NOMO-1 treated with dmso at 0.1 percent for 144 hours (cell line): Measurements from ENCODE around the gene PLA2G3.
"Not testable (repeated sequence)": the region's sequence is repeated elsewhere in the genome, so short reads cannot be mapped to it uniquely, and the experiment has no call there.

Experiments
- DNase-seq: peaks from one replicate; lab custom pipeline; 2025; ENCODE audit not compliant: unreplicated experiment; lab: John Stamatoyannopoulos, UW

Gene PLA2G3

DNA sequence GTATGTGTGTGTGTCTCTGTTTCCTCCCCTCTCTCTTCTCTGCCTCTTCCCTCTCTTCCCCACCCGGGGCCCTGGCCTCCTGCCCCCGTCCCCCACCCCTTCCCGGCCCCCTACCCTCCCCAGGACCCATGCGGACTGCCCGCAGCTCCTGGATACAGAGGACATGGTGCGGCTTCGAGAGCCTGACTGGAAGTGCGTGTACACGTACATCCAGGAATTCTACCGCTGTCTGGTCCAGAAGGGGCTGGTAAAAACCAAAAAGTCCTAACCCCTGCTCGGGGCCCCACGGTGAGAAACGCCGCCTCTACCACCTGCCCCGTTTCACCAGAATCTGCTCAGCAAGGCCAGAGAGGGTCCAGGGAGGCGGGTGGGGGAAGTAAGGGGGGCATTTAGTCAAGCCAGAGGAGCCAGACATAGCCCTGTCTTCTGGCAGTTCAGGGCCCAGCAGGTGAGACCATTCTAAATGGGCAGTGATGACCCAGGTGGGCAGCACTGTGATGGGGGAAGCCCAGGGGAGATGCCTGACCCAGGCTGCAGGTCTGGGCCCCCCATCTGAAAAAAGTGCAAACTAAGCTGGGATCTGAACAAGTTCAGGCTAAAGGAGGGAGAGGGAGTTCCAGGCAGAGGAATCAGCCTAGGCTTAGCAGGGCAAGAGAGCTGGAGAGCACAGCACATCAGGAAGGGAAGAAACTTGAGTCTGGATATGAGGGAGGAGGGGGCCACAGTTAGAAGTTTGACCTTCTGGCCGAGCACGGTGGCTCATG, 39.4 kb downstream of the PLA2G3 start:
- DNase-seq = no peak

DNA sequence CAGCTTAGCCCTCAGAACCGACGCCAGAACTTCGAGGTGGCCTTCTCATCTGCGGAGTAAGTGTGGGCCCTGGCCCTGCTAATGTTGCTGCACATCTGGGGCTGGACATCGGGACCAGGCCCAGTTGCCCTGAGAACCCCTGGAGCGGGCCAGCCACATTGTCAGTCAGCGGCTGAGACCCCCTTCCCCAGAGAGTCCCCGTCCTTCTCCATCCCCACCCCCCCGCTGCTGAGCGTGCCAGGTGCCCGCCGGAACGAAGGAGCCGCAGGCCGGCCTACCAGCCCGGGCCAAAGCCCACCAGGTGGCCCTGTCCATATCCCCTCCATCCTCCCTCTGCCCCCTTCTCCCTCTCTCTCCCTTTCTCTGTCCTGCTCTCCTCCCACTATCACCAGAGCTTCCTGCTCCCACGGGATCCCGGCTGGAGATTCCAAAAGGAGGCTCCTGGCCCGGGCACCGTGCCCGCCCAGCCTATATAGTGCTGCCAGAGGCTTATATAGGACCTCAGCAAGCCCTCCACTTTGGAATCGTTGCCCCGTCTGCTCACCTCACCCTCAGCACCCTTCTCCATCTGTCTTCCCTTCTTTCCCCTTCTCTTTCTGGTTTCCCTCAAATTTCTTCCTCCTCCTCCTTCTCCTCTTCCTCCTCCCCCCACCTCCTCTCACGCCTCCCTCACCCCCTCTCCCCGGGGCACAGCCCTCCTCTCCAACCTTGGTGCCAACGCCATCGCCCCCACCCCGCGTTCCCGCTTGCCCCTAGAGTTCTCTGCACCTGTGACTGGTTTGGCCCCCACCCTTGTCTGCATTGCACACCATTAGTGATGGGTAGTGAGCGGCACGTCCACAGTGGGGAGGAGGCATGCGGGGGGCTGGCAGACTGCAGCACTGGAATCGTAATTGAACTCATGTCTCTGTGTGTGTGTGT, 40.2 kb downstream of the PLA2G3 start:
- no peak for DNase-seq

DNA sequence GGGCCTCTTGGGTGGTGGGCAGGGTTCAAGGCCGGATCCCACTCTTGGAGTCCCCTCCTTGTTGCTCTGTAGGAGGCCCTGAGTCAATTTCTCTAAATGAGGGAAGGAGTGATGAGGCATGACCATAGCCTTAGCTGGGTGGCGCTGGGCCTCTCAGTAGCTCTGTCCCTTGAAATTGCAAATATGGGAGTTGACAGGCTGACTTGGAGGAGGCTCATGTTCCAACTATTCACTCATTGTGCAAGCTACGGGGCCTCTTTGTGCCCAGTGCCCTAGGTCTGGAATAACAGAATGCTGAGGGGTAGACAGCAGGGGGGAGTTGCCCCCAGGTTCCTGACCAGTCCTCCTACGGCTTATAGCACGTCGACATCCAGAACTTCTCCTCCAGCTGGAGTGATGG, 40.9 kb downstream of the PLA2G3 start:
- DNase-seq = no peak

DNA sequence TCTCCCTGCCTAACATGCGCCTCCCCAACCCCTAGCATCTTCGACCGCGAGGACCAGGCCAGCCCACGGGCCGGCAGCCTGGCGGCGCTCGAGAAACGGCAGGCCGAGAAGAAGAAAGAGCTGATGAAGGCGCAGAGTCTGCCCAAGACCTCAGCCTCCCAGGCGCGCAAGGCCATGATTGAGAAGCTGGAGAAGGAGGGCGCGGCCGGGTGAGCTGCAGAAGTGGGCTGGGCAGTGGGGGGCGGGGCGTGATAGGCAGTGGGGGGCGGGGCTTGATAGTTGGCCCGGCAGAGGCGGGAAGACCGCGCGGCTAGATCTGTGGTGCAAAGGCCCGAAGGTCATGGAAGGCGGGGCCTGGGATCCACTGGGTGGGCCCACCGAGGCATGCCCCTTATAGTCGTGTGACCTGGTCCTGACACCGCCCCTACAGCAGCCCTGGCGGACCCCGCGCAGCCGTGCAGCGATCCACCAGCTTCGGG, 41.6 kb downstream of the PLA2G3 start:
- no peak for DNase-seq

DNA sequence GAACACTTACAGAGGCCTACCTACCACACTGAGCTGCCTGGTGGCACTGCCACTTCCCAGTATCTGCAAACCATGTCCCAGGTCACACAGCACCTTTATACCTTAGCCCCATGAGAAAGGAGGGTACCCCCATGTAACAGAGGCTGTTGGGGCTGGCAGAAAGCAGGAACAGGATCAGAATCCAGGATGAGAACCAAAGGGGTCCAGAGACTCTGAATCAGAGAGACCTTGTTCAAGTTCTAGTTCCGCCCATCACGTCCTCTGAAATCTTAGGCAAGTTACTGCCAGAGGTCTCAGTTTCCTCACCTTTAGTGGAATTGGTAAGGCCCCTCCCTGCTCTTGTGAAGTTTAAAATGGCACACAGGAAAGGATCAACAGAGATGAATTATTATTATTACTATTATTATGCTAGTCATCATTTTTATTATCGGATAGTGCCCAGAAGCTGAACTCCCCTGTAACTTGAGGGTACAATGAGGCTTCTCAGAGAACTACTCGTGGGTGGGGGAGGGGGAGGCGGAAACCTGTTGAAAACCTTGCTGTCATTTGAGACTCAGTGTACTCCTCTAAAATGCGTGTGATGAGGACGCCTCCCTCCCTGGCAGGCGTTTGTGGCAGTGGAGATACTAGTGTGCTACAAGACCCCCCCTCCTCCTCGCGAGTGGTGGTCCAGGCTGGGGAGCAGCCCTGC, 42.2 kb downstream of the PLA2G3 start:
- DNase-seq = no peak

DNA sequence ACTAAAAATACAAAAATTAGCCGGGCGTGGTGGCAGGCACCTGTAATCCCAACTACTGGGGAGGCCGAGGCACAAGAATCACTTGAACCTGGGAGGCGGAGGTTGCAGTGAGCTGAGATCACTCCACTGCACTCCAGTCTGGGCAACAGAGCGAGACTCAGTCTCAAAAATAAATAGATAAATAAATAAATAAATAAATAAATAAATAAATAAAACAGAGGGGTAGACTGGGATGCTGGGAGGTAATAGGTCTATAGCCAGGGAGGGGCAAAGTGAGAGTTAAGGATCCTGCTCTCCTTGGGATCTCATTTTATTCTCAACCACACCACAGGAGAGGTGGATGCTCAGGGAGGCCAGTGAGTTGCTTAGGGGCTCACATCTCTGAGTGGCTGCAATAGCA, 42.8 kb downstream of the PLA2G3 start:
- DNase-seq = not testable (repeated sequence)

DNA sequence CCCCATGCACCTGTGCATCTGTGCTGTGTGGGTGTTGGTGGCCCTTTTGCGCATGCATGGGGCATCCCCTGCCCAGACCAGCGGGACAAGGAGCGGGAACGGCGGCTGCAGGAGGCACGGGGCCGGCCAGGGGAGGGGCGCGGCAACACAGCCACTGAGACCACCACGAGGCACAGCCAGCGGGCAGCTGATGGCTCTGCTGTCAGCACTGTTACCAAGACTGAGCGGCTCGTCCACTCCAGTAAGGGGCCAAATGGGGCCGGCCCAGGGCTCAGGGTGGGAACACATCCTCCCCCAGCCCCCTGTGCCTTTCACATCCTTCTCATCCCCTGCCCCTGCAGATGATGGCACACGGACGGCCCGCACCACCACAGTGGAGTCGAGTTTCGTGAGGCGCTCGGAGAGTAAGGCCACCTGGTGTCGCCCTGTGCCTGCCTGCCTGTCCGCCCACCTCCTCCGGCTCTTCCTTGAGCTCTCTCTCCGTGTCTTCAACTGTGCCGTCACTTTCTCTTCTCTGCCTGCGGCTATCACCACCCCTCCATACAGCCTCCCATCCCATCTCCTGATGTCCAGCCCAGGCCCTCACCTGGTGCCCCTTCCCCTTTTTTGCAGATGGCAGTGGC, 43.5 kb downstream of the PLA2G3 start:
- DNase-seq = no peak

DNA sequence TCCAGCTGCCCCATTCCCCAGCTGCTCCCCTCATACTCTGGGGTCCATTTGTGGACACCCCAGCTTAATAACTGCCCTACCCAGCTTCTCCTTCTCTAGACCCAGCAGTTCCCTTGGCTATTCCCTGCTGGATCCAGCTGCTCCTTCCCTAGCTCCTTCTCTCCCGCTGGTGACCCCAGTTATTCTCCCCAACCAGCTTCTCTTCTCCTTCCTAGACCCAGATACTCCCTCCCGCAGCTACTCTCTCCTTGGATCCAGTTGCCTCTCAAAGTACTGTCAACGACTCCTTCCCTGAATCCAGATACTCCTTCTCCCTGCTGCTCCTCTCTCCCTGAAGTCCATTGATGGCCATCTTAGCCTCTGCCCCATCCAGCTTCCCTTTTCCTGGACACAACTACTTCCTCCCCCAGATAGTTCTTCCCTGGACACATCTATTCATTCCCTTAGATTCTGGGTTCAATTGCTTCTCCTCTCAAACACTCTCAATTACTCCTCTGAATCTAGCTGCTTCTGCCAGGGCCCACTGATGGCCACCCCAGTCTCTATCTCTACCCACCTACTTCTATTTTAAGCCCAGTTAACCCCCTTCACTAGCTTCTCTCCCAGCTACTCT, 44.6 kb downstream of the PLA2G3 start:
- DNase-seq = no peak

DNA sequence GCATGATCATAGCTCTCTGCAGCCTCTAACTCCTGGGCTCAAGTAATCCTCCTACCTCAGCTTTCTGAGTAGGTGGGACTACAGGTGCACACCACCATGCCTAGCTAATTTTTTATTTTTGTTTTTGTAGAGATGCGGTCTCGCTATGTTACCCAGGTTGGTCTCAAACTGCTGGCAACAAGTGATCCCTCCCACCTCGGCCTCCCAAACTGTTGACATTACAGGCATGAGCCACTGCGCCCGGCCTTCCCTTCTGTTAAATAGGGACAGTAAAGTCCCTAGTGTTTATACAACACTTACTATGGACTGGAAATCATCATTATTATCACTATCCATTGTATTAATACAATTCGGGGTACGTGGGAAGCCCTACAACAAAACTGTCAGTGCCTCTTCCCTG, 45.6 kb downstream of the PLA2G3 start:
- no peak for DNase-seq

DNA sequence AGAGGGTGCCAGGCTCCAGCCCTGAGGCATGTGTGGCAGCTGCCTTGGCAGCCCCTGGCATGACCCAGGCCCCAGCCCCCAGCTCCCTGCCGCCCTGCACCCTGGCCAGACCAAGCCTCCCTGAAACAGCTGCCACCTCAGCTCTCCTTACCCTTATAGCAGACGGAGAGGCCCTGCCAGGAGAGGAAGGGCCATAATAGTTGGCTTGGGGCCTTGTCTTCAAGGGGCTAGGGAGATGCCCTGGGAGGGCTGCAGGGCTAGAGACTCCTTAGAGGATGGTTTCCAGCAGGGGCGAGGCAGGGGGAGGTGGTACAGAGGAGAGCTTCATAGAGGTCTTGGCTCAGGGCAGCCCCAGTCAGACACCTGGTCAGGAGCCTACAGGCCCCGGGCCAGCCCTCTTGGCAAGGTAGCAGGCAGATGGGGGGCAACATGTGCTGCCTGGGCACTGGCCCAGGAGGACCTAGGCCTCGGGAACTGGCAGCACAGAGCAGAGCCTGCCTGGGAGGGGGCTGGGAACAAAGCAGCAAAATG, 46.2 kb downstream of the PLA2G3 start:
- no peak for DNase-seq

DNA sequence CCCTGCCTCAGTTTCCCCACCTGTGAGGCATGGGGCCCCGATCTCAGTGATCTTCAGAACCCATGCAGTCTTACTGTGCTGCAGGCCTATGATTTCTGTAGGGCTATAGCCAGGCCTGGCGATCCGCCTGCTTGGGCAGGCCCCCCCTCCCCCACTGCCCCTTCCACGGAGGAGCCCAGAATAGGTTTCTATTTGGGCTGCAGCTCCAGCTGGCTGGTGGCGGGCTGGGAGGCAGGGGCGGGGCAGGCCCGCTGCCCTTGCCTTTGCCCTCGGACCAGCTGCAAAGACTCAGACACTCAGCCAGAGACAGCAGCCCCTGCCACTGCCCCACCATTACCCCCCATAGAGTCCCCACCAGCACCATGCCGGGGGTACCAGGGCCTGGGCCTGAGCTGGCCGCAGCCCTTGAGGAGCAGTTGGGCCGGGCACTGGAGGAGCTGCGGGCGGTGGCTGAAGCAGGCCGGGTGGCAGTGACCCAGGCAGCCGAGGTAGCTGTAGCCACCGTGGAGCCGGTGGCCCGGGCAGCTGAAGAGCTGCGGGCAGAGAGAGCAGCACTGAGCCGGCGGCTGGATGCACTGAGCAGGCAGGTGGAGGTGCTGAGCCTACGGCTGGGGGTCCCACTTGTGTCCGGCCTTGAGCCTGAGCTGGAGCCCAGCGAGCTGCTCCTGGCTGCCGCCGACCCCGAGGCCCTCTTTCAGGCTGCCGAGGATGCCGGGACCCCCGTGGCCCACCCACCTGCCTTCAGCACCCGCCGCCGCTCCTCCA, 47.0 kb downstream of the PLA2G3 start:
- no peak for DNase-seq

DNA sequence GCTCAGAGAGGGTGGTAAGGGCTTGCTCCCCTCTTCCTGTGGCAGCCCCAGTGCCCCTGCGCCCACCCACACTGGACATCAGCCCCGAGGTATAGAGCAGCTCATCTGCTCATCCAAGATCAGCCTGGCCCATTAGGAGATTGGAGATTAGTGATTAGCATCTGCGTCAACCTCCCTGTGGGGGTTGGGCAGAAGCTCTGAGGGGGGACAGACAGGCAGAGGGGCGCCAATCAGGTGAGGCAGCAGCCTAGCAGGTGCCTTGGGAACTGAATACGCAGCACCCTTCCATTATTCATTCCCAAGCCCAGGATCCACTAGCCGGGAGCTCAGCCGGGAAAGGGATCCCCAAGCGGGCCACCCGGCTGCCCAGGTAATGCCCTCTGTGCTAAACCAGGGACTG, 48.1 kb downstream of the PLA2G3 start:
- no peak for DNase-seq

DNA sequence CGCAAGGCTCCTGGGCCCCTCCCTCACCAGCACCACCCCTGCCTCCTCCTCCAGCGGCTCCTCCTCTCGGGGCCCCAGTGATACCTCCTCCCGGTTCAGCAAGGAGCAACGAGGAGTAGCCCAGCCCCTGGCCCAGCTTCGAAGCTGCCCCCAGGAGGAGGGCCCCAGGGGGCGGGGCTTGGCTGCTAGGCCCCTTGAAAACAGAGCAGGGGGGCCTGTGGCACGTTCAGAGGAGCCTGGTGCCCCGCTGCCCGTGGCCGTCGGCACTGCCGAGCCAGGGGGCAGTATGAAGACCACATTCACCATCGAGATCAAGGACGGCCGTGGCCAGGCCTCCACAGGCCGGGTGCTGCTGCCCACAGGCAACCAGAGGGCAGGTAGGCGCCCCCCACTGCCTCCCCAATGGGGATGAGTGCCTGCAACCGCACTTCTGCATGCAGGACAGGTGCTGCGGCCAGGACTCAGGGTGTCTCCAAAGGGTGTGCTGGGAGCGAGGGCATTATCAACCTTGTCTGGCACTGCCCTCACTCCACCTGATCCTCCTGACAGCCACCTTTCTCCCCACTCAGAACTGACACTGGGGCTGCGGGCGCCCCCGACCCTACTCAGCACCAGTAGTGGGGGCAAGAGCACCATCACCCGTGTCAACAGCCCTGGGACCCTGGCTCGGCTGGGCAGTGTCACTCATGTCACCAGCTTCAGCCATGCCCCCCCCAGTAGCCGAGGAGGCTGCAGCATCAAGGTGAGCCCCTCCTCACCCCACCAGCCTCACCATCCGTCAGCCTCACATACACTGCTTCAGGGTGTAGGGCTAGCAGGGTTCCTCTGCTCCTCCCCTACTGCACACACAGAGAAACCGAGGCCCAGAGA, 49.0 kb downstream of the PLA2G3 start:
- DNase-seq = no peak

DNA sequence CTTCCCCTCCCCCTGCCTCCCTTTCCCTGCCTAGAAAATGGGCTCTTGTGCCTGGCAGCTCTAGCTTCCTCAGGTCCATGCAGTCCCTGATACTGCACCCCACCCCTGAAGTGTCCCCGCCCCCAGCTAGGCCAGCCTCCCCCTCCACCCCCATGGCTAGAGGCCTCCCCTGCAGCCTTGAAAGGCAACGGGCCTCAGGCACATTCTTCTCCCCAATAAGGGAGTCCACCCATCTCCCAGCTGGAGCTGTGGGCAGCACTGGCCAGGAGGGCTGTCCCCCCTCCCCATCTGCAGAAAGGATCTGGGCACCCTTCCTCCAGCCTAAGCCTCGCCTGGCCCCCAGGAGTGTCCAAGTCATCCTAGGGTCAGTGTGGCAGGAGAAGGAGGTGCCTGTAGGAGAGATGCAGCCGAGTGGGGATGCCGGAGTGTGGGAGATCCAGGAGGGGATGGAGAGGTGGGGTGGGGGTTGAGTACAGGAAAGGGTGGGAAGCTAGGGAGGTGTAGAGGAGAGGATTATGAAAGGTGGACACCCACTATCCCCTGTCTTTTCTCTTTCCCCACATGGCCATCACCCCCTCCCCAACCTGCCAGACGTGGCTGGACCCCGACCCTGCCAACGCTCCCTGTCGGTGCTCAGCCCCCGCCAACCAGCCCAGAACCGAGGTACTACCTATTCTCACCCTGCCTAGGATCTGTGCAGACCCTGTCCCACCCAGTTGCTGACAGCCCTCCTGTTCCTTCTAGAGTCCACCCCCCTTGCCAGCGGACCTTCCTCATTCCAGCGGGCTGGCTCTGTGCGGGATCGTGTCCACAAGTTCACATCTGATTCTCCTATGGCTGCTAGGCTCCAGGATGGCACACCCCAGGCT, 49.9 kb downstream of the PLA2G3 start:
- no peak for DNase-seq

DNA sequence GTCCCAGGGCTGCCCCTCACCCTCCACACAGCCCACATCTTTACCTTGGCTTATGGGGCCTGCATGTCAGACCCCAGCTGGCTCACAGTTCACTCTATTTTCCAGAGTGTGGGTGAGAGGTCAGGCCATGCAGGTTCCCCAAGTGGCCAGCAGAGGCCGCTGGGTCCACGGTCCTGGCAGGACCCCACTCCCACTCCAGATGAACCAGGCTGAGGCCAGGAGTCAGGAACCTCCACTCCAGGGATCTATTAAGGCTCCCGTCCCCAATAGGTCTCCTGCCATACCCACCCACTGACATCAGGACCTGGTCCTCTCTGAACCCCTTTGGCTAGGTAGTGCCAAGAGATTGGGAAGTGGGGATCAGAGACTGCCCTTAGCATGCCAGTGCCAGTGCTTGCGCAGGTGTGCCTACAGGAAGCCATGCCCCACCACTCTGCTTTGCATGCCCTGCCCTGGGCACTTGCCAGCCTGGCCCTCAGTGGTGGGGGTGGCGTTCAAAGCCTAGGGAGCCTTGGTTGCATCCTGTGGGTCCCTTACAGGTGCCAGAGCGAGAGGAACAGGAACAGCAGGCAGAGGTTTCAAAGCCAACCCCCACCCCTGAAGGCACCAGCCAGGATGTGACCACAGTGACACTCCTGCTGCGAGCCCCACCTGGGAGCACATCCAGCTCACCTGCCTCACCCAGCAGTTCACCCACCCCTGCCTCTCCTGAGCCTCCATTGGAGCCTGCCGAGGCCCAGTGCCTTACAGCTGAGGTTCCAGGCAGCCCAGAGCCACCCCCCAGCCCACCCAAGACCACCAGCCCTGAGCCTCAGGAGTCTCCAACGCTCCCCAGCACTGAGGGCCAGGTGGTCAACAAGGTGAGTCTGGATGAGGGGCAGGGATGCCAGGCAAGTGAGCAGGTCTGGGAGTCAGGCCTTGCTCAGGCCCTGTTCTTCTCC, 50.9 kb downstream of the PLA2G3 start:
- DNase-seq = peak; percentile 19

DNA sequence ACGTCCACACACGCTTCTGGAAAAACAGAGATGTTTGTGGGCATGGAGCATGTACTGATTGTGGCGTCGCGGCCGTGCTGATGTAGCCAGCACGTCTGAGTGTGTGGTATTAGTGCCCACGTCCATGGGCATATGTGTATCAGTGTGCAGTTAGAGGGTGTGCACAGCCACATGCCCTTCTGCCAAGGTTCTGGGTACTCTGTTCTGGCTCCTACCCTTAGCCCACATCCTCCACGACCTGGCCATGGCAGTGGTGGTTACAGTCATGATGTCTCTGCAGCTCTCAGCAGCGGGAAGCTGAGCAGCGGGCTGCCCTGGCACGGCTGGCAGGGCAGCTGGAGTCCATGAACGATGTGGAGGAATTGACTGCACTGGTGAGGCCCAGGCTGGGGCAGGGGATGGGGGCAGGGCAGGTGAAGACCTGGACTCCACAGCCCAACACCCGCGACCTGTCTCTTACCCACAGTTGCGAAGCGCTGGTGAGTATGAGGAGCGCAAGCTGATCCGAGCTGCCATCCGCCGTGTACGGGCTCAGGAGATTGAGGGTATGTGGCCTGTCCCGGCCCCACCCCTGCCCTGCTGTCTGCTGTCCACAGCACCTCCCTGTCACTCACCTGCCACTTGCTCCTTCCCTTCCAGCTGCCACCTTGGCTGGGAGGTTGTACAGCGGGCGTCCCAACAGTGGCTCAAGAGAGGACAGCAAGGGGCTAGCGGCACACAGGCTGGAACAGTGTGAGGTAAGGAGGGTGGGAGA, 51.9 kb downstream of the PLA2G3 start:
- no peak for DNase-seq
